ENCODE measurements around the gene GNG2. TPM values are rescaled to one million over a fixed set of nuclear protein-coding genes. Genes with fewer than 3 reads are reported as not detected.
A peak's percentile ranks its signal among the peaks of the same experiment; 100 is the strongest.

Gene GNG2
- total and polyA plus RNA-seq, 10 of the 15 experiments (the other 5 are each of a cell fraction or from before 2014, with no cell fraction given) = 31.6 to 114 (median 66.4) TPM

DNA sequence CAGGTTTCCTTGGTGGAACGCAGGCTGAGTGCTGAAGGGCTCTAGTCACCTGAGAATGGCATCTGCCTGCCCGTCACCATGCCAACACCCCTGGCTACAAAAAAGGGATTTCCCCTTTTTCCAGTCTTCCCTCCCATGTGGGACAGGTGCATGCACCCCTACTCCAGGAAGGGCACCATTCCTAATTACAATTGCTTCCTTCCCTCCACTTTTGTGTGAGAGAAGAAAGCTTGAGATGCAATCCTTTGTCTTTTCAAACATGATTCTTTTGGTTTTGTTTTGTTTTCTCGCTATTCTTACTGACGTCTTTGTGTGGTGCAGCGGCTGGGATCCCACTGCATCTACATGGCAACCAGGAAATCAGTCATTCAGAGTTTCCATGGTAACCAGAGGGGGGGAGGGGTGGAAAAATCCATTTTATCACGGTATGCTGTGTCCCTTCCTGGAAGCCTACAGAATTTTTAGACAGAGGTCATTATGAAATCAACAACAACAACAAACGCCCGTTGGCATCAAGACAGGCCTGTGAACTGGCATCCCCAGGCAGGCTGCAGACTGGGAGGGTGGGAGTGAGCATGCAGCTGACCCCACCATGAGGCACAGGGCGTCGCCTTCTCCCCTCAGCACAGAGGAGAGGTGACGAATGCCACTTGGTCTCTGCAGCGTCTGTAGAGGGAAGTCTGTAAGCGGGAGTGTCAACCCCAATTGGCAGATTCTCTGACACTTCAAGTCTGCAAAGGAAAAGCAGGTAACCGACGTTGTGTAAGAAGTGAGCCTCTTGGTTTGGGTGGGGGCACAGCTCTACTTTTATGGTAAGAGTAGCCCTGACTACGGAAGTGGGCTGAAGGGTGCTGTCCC lies 13.6 kb upstream of the GNG2 start (continued):
- TF ChIP-seq, protein P1, sequence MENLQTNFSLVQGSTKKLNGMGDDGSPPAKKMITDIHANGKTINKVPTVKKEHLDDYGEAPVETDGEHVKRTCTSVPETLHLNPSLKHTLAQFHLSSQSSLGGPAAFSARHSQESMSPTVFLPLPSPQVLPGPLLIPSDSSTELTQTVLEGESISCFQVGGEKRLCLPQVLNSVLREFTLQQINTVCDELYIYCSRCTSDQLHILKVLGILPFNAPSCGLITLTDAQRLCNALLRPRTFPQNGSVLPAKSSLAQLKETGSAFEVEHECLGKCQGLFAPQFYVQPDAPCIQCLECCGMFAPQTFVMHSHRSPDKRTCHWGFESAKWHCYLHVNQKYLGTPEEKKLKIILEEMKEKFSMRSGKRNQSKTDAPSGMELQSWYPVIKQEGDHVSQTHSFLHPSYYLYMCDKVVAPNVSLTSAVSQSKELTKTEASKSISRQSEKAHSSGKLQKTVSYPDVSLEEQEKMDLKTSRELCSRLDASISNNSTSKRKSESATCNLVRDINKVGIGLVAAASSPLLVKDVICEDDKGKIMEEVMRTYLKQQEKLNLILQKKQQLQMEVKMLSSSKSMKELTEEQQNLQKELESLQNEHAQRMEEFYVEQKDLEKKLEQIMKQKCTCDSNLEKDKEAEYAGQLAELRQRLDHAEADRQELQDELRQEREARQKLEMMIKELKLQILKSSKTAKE (IDR thresholded peaks at IDR 0.05; ENCODE audit: low read depth, poor library complexity, severe bottlenecking) = no peak
- no peak for TF ChIP-seq NR2C2 (IDR thresholded peaks at IDR 0.05; ENCODE audit: borderline replicate concordance, control insufficient read depth, insufficient read length, low read depth)
- TF ChIP-seq, protein P2, sequence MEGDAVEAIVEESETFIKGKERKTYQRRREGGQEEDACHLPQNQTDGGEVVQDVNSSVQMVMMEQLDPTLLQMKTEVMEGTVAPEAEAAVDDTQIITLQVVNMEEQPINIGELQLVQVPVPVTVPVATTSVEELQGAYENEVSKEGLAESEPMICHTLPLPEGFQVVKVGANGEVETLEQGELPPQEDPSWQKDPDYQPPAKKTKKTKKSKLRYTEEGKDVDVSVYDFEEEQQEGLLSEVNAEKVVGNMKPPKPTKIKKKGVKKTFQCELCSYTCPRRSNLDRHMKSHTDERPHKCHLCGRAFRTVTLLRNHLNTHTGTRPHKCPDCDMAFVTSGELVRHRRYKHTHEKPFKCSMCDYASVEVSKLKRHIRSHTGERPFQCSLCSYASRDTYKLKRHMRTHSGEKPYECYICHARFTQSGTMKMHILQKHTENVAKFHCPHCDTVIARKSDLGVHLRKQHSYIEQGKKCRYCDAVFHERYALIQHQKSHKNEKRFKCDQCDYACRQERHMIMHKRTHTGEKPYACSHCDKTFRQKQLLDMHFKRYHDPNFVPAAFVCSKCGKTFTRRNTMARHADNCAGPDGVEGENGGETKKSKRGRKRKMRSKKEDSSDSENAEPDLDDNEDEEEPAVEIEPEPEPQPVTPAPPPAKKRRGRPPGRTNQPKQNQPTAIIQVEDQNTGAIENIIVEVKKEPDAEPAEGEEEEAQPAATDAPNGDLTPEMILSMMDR (IDR thresholded peaks at IDR 0.05 in 2 of 3, conservative IDR thresholded peaks at IDR 0.05 in 1 of 3; ENCODE audit: control insufficient read depth in 2 of 3, extremely low read depth in 1 of 3, insufficient read depth in 1 of 3, low read depth in 3 of 3, low read length in 3 of 3) = no peak
- TF ChIP-seq, protein P3, sequence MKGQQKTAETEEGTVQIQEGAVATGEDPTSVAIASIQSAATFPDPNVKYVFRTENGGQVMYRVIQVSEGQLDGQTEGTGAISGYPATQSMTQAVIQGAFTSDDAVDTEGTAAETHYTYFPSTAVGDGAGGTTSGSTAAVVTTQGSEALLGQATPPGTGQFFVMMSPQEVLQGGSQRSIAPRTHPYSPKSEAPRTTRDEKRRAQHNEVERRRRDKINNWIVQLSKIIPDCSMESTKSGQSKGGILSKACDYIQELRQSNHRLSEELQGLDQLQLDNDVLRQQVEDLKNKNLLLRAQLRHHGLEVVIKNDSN (IDR thresholded peaks at IDR 0.05; ENCODE audit: borderline replicate concordance, extremely low read length, insufficient read depth, low read depth, low read length) = no peak
- TF ChIP-seq GABPA (IDR thresholded peaks at IDR 0.05; ENCODE audit: low read depth) = no peak
- no peak for TF ChIP-seq YBX1 (IDR thresholded peaks at IDR 0.05)
- no peak for TF ChIP-seq CEBPB (IDR thresholded peaks at IDR 0.05; ENCODE audit: borderline replicate concordance in 1 of 2, low read depth in 2 of 2, low read length in 2 of 2)
- TF ChIP-seq, protein P4, sequence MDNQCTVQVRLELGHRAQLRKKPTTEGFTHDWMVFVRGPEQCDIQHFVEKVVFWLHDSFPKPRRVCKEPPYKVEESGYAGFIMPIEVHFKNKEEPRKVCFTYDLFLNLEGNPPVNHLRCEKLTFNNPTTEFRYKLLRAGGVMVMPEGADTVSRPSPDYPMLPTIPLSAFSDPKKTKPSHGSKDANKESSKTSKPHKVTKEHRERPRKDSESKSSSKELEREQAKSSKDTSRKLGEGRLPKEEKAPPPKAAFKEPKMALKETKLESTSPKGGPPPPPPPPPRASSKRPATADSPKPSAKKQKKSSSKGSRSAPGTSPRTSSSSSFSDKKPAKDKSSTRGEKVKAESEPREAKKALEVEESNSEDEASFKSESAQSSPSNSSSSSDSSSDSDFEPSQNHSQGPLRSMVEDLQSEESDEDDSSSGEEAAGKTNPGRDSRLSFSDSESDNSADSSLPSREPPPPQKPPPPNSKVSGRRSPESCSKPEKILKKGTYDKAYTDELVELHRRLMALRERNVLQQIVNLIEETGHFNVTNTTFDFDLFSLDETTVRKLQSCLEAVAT (IDR thresholded peaks at IDR 0.05) = peak; percentile 76
- TF ChIP-seq HDAC6 (IDR thresholded peaks at IDR 0.05; ENCODE audit: unreplicated experiment) = no peak
- TF ChIP-seq FOXK2 (IDR thresholded peaks at IDR 0.05) = no peak
- no peak for TF ChIP-seq ZZZ3 (IDR thresholded peaks at IDR 0.05; ENCODE audit: control insufficient read depth, insufficient read length, low read depth)
- TF ChIP-seq MYC (IDR thresholded peaks at IDR 0.05; ENCODE audit: insufficient read depth, insufficient read length, insufficient replicate concordance, low read length, severe bottlenecking) = no peak
- TF ChIP-seq HCFC1 (IDR thresholded peaks at IDR 0.05; ENCODE audit: low read length) = no peak; the same call in 1 of the 2 replicates
- TF ChIP-seq, protein P5, sequence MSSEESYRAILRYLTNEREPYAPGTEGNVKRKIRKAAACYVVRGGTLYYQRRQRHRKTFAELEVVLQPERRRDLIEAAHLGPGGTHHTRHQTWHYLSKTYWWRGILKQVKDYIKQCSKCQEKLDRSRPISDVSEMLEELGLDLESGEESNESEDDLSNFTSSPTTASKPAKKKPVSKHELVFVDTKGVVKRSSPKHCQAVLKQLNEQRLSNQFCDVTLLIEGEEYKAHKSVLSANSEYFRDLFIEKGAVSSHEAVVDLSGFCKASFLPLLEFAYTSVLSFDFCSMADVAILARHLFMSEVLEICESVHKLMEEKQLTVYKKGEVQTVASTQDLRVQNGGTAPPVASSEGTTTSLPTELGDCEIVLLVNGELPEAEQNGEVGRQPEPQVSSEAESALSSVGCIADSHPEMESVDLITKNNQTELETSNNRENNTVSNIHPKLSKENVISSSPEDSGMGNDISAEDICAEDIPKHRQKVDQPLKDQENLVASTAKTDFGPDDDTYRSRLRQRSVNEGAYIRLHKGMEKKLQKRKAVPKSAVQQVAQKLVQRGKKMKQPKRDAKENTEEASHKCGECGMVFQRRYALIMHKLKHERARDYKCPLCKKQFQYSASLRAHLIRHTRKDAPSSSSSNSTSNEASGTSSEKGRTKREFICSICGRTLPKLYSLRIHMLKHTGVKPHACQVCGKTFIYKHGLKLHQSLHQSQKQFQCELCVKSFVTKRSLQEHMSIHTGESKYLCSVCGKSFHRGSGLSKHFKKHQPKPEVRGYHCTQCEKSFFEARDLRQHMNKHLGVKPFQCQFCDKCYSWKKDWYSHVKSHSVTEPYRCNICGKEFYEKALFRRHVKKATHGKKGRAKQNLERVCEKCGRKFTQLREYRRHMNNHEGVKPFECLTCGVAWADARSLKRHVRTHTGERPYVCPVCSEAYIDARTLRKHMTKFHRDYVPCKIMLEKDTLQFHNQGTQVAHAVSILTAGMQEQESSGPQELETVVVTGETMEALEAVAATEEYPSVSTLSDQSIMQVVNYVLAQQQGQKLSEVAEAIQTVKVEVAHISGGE (CRISPR knock-in tag; IDR thresholded peaks at IDR 0.05) = no peak
- TF ChIP-seq CHD1 (IDR thresholded peaks at IDR 0.05; ENCODE audit: low read depth, low read length) = 0 out of 2 replicates have a peak, but pooled peaks have one; percentile 59
- no peak for TF ChIP-seq ZSCAN29 (IDR thresholded peaks at IDR 0.05)
- TF ChIP-seq PML (IDR thresholded peaks at IDR 0.05; ENCODE audit: low read length) = peak; percentile 50; the same call in 1 of the 2 replicates
- TF ChIP-seq MYB (IDR thresholded peaks at IDR 0.05; ENCODE audit: borderline replicate concordance, low read depth, low read length) = no peak; the same call in 1 of the 2 replicates
- TF ChIP-seq CREB1 (IDR thresholded peaks at IDR 0.05; ENCODE audit: low read depth) = peak; percentile 57
